ENCODE results near the gene TBCCD1.
A peak's percentile ranks its signal among the peaks of the same experiment; 100 is the strongest.

The TBCCD1 gene, protein sequence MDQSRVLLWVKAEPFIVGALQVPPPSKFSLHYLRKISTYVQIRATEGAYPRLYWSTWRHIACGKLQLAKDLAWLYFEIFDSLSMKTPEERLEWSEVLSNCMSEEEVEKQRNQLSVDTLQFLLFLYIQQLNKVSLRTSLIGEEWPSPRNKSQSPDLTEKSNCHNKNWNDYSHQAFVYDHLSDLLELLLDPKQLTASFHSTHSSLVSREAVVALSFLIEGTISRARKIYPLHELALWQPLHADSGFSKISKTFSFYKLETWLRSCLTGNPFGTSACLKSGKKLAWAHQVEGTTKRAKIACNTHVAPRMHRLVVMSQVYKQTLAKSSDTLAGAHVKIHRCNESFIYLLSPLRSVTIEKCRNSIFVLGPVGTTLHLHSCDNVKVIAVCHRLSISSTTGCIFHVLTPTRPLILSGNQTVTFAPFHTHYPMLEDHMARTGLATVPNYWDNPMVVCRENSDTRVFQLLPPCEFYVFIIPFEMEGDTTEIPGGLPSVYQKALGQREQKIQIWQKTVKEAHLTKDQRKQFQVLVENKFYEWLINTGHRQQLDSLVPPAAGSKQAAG

GRCh38 chr3:186567072-186567921 is at the start of gene TBCCD1:
TBCCD1 (minus strand) TSS chr3:186567339; CDS start chr3:186564329, 3,010 bp downstream.
- H3K4me1 ChIP-seq: peaks cover 0 to 61% (median 40%) of the 10 kb centered on the region in 4 donors
- H3K4me3 ChIP-seq: peak within 1 kb of the TSS; percentile 96 to 99
- peak within 1 kb of the TSS; percentile 88 for H3K27ac ChIP-seq
- no peak for TF ChIP-seq CTCF (IDR thresholded peaks at IDR 0.05)
- peaks cover 0 to 13% (median under 1%) of the 10 kb centered on the region in 3 donors for H3K36me3 ChIP-seq
- H3K9me3 ChIP-seq: no peaks in the 10 kb centered on the region
- H3K27me3 ChIP-seq: no peaks in the 10 kb centered on the region
- intact Hi-C loops (cut with DNase I; ENCODE audit: low total_unique reads): loop anchor here (10.0 kb wide), 1 partner anchor 462 kb away; the partner anchor contains the start of gene ETV5
- DNase-seq: peak; percentile 87 to 93

DNA sequence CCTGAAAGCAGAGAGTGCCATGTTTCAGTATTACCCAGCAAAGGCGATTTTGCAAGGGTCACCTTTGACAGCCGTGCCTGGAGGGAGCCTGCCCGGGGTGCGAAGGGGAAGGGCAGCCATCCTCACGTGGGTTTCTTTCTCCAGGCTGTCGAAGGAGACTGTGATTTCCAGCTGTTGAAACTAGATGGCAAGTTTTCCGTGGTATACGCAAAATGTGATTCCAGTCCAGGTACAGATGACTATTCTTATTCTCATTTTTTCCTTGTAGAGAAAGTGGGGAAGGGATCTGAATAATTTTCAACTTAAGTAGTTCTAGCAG is 49.1 kb upstream of the TBCCD1 start:
- no peaks in the 10 kb centered on the region for H3K9me3 ChIP-seq
- no peak for DNase-seq
- peaks cover 0 to 26% of the 10 kb centered on the region in 2 donors for H3K27me3 ChIP-seq
- intact Hi-C loops (cut with DNase I; ENCODE audit: low total_unique reads): no loop called here
- no peak overlapping the region for H3K4me3 ChIP-seq
- H3K4me1 ChIP-seq: peaks cover 0 to 11% (median 10%) of the 10 kb centered on the region in 4 donors
- no peak overlapping the region for H3K27ac ChIP-seq
- no peaks in the 10 kb centered on the region for H3K36me3 ChIP-seq
- no peak for TF ChIP-seq CTCF (IDR thresholded peaks at IDR 0.05)

- TF ChIP-seq CTCF (IDR thresholded peaks at IDR 0.05): peak; percentile 84 to 97
- no peak overlapping the region for H3K27ac ChIP-seq
- peak; percentile 54 to 74 for DNase-seq
These were observed 47.7 kb upstream of the TBCCD1 start for GRCh38 chr3:186614597-186615483.

GRCh38 chr3:186614266-186614596 is 47.1 kb upstream of the TBCCD1 start:
- Histone ChIP-seq H3K4me3 (no peak overlapping the region), H3K27me3 (peaks cover 0 to 26% of the 10 kb centered on the region in 2 donors)
- no peak for TF ChIP-seq CTCF (IDR thresholded peaks at IDR 0.05)

More at GRCh38 chr3:186614597-186615483, 47.7 kb upstream of the TBCCD1 start:
- intact Hi-C loops (cut with DNase I; ENCODE audit: low total_unique reads): loop anchor here (2.0 kb wide), 1 partner anchor 212 kb away; no protein-coding TSS in a partner anchor
- Histone ChIP-seq H3K9me3 (no peaks in the 10 kb centered on the region), H3K4me3 (no peak overlapping the region), H3K27me3 (peaks cover 0 to 26% of the 10 kb centered on the region in 2 donors), H3K4me1 (peaks cover 0 to 11% (median 10%) of the 10 kb centered on the region in 4 donors), H3K36me3 (no peaks in the 10 kb centered on the region)

More at GRCh38 chr3:186614266-186614596, 47.1 kb upstream of the TBCCD1 start:
- intact Hi-C loops (cut with DNase I; ENCODE audit: low total_unique reads): loop anchor here (2.0 kb wide), 1 partner anchor 213 kb away; no protein-coding TSS in a partner anchor
- Histone ChIP-seq H3K4me1 (peaks cover 0 to 11% (median 10%) of the 10 kb centered on the region in 4 donors), H3K9me3 (no peaks in the 10 kb centered on the region), H3K27ac (no peak overlapping the region), H3K36me3 (no peaks in the 10 kb centered on the region)
- no peak for DNase-seq
